ENCODE results near the gene RNASEH1.
"Not testable (repeated sequence)": the region's sequence is repeated elsewhere in the genome, so short reads cannot be mapped to it uniquely, and the experiment has no call there.

Gene RNASEH1

GRCh38 chr2:3588084-3588483 lies 30.0 kb upstream of the RNASEH1 start:
- DNase-seq = no peak

GRCh38 chr2:3587432-3587831 lies 29.3 kb upstream of the RNASEH1 start:
- DNase-seq = no peak

GRCh38 chr2:3587021-3587420 lies 28.9 kb upstream of the RNASEH1 start:
- no peak for DNase-seq

GRCh38 chr2:3586220-3586619 lies 28.1 kb upstream of the RNASEH1 start:
- no peak for DNase-seq

GRCh38 chr2:3585261-3586109 lies 27.4 kb upstream of the RNASEH1 start:
- no peak for DNase-seq

- no peak for DNase-seq
Observed at GRCh38 chr2:3584608-3585260, 26.6 kb upstream of the RNASEH1 start.

GRCh38 chr2:3584076-3584475 lies 25.9 kb upstream of the RNASEH1 start:
- no peak for DNase-seq

GRCh38 chr2:3581367-3582262 lies 23.5 kb upstream of the RNASEH1 start:
- no peak for DNase-seq

- no peak for DNase-seq
Observed at GRCh38 chr2:3580449-3580848, 22.3 kb upstream of the RNASEH1 start.

GRCh38 chr2:3578987-3579386 lies 20.9 kb upstream of the RNASEH1 start:
- DNase-seq = no peak

GRCh38 chr2:3576263-3576630 lies 18.1 kb upstream of the RNASEH1 start:
- DNase-seq = not testable (repeated sequence)

- DNase-seq = peak; percentile 67
Observed at GRCh38 chr2:3575534-3576262, 17.6 kb upstream of the RNASEH1 start.

GRCh38 chr2:3574155-3574554 lies 16.0 kb upstream of the RNASEH1 start:
- no peak for DNase-seq

GRCh38 chr2:3572620-3573019 lies 14.5 kb upstream of the RNASEH1 start:
- DNase-seq = no peak

GRCh38 chr2:3571284-3571683 lies 13.2 kb upstream of the RNASEH1 start:
- DNase-seq = no peak

- not testable (repeated sequence) for DNase-seq
Observed at GRCh38 chr2:3569656-3570055, 11.5 kb upstream of the RNASEH1 start.

- DNase-seq = no peak
Observed at GRCh38 chr2:3566806-3567205, 8.7 kb upstream of the RNASEH1 start.

- no peak for DNase-seq
Observed at GRCh38 chr2:3565117-3565516, 7.0 kb upstream of the RNASEH1 start.

GRCh38 chr2:3563521-3563976 lies 5.4 kb upstream of the RNASEH1 start:
- DNase-seq = no peak

GRCh38 chr2:3557639-3558204 lies 411 bp downstream of the RNASEH1 start:
- DNase-seq = no peak

GRCh38 chr2:3553946-3554345 lies 4.2 kb downstream of the RNASEH1 start:
- no peak for DNase-seq

- no peak for DNase-seq
Observed at GRCh38 chr2:3547915-3548314, 10.2 kb downstream of the RNASEH1 start.

All from activated CD8-positive, alpha-beta memory T cell treated with anti-CD3 and anti-CD28 coated beads, Interleukin-2, amount 50 U/mL, for 48 hours (primary cell).